Measurements from ENCODE around the gene PPARG.

DNA sequence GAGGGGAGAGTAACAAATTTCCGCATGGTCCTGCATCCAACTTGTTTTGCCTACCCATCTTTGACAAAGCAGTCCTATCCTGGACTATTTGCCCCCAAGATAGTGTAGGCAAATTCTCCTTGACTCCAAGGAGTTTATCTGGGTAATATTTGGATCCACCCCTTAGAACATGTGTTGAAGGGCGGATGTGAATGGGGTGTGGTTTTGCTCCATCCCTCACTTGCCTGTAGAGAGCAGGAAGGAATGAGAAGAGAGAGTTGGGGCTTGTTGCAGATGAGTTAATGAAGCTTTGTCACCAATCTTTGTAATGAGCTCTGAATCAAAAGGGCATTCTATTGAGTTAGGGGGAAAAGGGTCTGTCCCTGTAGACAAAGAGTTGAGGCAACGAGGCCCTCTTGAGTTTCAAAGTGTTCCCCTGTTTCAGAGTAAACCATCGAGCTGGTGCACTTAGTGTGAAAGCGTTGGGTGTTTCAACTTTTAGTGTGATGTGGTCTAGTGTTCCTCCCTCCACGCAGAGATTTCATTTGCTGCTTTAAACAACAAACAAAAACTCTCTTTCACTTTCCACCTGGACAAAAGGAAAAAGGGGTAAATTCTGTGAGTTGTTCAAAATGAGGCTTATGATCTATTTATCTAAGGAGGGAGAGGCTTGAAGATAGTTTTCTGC is 42.2 kb upstream of the PPARG start:
- no peak for TF ChIP-seq POLR2A (IDR thresholded peaks at IDR 0.05)
- TF ChIP-seq, protein P1, sequence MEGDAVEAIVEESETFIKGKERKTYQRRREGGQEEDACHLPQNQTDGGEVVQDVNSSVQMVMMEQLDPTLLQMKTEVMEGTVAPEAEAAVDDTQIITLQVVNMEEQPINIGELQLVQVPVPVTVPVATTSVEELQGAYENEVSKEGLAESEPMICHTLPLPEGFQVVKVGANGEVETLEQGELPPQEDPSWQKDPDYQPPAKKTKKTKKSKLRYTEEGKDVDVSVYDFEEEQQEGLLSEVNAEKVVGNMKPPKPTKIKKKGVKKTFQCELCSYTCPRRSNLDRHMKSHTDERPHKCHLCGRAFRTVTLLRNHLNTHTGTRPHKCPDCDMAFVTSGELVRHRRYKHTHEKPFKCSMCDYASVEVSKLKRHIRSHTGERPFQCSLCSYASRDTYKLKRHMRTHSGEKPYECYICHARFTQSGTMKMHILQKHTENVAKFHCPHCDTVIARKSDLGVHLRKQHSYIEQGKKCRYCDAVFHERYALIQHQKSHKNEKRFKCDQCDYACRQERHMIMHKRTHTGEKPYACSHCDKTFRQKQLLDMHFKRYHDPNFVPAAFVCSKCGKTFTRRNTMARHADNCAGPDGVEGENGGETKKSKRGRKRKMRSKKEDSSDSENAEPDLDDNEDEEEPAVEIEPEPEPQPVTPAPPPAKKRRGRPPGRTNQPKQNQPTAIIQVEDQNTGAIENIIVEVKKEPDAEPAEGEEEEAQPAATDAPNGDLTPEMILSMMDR (IDR thresholded peaks at IDR 0.05) = no peak

Measured in upper lobe of left lung (tissue), 4 donors.